Measurements from ENCODE around the gene WIF1.

DNA sequence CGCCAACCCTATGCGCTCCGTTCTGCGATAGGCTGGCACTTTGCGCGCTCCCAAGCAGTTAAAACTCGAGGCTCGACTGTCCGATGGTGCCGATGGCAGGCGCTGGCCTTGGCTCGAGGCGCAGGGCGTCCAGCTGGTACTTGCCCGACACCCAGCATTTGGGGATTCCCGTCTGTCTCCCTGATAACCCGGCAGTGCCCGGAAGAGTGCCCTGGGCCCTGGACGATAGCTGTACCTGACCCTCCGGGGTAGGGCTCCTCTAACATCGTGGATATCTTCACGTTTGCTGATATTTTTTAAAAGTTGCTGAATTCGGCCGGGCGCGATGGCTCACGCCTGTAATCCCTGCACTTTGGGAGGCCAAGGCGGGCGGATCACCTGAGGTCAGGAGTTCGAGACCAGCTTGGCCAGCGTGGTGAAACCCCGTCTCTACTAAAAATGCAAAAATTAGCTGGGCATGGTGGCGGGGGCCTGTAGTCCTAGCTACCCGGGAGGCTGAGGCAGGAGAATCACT lies 908 bp upstream of the WIF1 start:
- TF ChIP-seq, protein P1, sequence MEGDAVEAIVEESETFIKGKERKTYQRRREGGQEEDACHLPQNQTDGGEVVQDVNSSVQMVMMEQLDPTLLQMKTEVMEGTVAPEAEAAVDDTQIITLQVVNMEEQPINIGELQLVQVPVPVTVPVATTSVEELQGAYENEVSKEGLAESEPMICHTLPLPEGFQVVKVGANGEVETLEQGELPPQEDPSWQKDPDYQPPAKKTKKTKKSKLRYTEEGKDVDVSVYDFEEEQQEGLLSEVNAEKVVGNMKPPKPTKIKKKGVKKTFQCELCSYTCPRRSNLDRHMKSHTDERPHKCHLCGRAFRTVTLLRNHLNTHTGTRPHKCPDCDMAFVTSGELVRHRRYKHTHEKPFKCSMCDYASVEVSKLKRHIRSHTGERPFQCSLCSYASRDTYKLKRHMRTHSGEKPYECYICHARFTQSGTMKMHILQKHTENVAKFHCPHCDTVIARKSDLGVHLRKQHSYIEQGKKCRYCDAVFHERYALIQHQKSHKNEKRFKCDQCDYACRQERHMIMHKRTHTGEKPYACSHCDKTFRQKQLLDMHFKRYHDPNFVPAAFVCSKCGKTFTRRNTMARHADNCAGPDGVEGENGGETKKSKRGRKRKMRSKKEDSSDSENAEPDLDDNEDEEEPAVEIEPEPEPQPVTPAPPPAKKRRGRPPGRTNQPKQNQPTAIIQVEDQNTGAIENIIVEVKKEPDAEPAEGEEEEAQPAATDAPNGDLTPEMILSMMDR (IDR thresholded peaks at IDR 0.05): no peak
- no peak for TF ChIP-seq ZFX (IDR thresholded peaks at IDR 0.05; ENCODE audit: borderline replicate concordance)
